NCI-H146 treated with DMSO at 0.1 percent for 48 hours (cell line): Measurements from ENCODE around the gene NAV1.
"Not testable (repeated sequence)": the region's sequence is repeated elsewhere in the genome, so short reads cannot be mapped to it uniquely, and the experiment has no call there.

Source experiments
- DNase-seq: peaks from one replicate; lab custom pipeline; 2025; ENCODE audit not compliant: unreplicated experiment; lab: John Stamatoyannopoulos, UW

NAV1 gene, protein sequence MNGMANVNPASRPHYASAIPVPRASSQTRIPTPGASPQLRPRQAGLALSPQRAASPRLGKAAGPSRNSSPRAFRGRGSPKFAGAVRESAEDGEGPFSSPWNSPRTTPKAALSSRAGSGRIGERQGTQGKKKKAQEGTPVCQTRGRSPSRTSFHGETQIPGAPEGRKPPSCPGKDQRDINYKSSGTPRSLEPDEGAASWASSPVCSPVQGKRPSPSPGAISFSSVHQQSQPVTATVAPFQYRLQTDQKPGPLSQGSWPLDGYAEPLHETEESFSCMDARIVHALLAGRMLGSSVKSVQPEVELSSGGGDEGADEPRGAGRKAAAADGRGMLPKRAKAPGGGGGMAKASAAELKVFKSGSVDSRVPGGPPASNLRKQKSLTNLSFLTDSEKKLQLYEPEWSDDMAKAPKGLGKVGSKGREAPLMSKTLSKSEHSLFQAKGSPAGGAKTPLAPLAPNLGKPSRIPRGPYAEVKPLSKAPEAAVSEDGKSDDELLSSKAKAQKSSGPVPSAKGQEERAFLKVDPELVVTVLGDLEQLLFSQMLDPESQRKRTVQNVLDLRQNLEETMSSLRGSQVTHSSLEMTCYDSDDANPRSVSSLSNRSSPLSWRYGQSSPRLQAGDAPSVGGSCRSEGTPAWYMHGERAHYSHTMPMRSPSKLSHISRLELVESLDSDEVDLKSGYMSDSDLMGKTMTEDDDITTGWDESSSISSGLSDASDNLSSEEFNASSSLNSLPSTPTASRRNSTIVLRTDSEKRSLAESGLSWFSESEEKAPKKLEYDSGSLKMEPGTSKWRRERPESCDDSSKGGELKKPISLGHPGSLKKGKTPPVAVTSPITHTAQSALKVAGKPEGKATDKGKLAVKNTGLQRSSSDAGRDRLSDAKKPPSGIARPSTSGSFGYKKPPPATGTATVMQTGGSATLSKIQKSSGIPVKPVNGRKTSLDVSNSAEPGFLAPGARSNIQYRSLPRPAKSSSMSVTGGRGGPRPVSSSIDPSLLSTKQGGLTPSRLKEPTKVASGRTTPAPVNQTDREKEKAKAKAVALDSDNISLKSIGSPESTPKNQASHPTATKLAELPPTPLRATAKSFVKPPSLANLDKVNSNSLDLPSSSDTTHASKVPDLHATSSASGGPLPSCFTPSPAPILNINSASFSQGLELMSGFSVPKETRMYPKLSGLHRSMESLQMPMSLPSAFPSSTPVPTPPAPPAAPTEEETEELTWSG (N-terminal part only)

DNA sequence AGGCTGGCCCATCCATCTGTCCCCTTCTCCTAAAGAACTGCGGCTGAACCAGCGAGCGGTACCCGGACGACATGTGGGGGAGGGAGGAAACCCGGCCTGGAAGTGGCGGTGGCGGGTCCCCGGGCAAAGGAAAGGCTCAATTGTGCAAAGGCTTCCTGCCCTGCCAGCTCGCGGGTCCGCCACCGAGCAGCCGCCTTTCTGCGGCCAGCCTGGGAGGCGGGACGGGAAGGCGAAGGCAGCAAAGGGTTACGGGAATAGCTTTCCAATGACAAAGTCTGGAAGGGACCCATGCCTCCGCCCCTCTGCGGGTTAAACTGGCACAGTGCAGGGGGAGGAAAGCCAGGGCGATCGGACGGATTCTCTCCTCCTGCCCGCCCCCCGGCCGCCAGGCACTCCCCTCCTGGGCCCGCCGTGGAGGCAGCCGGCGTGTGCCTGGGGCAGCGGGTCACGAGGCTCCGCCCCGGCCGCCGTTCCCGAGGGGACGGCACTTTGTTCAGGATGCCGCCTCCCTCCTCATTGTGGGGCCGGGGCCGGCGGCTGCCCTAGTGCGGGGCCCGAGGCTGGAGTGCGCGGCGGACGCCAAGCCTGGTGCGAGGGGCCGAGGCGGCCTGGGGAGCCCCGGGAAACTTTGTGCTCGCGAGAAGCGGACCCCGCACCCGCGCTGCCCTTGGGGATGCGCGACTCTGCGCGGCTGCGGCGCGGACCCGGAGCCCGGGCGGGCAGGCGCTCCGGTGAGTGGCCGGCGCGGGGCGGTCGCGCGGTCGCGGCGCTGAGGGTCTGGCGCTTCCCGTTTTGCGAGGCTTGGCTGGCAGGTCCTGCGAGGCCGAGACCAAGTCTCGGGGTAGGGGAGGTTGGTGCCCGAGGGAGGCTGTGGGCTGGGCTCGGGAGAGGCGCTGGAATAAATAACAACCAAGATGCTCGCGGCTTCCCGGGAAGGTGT lies at the start of gene NAV1:
TSS of gene NAV1 (plus strand) at position 516 of the 940 bp plus-strand sequence. CDS start 83,758 bp downstream, outside the sequence.
- peak; percentile 53 for DNase-seq

DNA sequence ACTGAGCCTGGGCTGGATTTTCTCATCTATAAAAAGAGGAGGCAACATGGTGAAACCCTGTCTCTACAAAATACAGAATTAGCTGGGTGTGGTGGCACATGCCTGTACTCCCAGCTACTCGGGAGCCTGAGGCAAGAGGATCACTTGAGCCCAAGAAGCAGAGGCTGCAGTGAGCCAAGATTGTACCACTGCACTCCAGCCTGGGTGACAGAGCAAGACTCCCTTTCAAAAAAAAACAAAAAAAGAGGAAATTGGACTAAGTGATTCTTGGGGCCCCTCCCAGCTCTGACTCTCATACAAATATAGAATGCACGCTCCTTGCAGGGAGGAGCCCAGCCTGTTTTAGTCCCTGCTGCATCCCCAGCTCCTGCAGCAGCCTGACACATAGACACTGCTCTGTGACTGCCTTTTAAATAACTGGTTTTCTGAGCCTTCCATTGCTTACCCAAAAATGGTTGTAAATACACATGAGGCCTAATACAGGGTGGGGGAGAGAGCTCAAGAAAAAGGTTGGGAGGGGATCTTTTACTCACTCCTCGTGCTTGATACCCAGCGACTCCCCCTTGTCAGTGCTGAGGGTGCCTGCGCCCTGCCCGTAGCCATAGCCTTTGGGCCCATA lies 49.2 kb upstream of the NAV1 start:
- DNase-seq: no peak

DNA sequence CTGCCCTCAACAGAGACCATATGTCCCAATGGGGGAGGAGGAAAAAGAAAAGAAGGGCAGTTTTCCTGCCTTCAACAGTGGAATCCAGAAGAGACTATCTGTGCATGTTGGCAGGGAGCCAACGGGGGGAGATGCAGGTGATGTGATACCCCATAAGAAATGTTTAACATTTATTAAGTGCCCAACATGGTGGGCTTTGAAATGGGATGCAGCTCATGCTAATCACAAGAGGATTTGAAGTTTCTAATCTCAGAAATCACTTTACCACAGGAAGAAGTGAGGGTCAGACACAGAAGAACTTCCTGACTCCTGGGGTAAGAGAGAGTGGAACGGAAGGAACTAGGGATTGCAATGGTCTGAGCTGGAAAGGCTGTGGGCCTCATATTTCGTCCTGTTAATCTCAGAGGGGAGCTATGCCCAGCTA lies 48.2 kb upstream of the NAV1 start:
- no peak for DNase-seq

DNA sequence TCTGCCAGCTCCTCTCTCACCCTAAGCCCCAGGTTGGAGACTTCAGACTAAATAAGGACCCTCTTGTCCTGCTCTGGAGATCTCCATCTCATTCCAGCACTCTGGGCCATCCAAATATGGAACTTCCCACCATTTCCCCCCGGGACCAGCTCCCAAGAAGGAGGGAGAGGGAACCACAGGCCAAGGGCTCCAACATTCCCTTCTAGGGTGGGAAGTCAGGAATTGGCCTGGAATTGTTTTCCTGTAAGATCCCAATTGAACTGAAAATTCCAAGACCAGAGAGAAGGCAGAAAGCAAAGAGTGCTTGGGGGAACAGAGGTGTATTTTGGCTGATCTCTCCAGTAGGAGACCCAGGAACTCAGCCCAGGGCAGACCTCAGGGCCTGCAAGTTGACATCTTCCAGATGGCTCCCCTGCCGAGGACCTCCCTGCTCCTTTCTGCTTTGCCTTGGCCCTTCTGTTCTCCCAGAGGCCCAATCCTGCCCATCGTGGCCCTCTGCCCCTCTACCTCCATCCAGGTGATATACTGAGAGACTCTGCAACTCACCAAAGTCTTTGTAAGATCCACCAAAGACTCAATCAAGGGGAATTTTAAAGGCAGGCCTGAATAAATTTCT lies 46.9 kb upstream of the NAV1 start:
- DNase-seq: no peak

DNA sequence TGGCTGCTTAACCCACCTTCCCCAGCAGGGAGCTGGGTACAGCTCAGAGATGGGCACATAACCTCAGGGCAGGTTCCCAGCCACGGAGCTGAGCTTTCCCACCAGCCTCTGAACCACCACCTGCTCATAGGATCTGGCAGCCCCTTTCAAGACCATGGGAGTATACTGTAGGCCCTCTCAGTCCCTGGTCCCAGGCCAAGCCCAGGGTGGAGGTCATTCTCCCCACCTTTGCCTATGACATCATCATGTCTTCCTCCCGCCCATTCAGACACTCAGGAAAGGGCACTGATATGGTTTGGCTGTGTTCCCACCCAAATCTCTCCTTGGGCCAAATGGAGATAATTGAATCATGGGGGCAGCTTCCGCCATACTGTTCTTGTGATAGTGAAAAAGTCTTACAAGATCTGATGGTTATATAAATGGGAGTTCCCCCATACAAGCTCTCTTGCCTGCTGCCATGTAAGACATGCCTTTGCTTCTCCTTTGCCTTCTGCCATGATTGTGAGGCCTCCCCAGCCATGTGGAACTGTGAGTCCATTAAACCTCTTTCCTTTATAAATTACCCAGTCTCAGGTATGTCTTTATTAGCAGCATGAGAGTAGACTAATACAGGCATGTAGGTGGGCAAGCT lies 45.8 kb upstream of the NAV1 start:
- not testable (repeated sequence) for DNase-seq

DNA sequence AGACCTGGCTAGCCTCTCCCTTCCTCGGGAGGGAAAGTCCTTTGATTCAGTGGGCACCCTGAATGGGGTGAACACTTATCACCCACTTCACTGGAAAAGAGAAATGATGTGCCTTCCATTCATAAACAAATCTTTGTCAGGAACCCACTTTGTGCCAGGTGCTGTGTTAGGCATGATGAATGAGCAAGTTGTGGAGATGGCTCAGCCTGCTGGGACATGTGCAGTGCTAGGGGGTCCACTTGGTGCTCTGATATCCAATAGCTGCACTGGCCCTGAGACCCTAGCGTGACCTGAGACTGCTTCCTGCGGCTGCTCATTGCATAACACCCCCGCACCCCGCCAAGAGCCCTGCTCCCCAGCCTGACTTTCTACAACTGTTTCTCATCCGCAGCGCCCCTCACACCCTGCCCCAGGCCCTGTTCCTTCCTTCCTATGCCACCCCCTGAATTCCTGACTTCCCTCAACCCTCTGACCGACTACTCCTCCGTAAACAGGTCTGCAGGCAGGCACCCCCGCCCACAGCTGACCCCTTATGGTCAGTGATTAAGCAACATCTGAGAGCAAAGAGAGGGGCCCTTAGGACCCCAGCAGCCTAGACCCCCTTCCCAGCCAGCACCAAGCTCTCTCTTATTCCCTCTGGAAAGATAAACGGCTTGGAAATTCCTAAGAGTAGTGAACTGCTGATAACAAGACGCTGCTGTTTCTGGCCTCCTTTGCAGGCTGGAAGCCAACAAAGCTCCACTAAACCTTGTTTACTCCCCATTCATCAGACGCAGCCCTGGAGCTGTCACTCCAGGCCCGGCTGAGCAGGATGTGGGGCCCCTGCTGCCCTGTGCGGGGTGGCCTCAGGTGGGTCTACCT lies 44.9 kb upstream of the NAV1 start:
- no peak for DNase-seq

DNA sequence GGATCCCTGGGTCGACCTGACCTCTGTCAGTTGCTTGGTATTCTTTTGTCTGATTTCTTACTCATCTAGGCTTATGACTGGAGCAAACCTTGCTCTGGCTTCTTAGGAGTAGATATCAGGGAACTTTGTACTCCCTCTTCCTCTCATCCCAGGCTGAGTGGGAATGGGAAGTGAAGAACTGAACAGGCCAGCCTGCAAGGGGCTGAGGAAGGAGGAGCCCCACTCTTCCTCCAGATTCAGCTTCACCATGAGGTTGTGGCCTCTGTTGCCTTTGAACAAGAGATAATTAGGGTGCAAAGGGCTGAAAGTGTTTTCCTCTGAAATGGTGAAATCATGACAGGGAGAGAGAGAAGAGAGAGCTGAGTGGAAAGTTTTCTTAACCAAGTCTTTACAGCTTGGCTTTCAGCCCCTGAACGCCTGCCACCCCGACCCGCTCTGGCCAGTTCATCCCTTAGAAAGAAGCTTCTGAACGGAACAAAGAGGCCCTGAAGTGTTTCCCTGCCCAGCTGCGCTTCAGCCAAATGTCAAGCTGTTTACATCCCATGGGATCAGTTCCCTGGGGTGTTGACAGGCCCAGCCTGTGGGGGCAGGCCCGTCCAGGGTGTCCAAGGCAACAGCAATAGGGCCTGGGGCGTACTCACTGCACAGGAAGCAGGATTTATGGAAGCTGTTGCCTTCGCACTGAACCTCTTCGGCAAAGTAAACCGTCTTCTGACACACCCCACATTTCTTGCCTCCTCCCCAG lies 43.2 kb upstream of the NAV1 start:
- DNase-seq: peak; percentile 77

DNA sequence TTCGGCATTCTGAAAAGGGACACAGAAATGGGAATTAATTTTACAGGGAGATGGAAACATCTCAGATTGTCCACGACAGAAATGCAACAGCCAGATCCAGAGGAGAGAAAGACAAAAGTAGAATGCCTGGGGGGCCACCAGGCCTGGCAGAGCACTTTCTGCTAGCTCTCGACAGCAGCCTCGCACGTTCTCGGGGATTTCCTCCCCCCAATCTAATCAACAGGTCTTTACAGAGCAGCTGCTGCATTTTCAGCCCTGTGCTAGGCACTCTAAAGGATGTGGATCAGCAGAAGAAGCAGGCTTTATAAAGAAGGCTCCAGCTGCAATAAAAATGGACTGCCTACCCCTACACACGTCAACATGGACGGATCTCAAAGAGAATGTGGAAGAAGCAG lies 42.6 kb upstream of the NAV1 start:
- DNase-seq: no peak

DNA sequence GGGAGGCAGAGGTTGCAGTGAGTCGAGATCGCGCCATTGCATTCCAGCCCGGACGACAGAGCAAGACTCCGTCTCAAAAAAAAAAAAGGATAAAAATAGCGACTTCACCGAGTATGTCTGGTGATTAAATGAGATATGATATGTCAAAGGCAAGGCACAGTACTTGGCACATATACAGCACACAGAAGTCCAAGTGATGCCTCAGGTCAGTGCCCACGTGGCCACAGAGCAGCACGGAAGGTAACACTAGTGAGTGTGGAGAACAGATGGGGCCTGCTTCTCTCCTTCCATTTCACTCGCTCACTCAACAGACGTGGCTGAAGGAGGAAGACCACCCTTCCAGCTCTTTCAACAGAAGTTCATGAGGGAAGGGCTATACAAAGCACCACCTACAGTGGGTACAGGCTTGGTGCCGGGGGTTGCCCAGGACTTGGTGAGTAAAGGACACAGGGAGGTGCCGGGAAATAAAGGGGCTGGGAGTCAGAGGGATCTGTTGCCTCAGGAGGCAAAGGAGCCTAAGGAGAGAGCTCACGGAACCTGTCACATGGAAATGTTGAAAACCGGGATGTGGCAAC lies 40.9 kb upstream of the NAV1 start:
- DNase-seq: no peak

DNA sequence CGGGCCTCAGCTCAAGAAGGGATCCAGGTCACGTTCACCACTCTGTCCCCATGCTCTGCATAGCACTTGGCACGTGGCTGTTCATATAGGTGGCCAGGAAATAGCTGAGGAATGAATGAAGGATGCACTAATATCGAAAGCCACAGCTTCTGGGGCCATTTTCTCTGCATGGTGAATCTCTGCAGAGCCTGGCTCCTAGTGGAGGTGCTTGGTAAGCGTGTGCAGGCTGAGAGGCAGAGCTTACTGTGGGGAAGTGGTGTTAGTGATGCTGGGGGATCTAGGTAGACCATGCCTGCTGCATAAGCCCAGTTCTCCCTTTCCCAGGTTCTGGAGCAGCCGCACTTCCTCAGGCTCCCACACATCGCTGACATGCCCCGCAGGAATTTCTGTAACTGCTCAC lies 40.3 kb upstream of the NAV1 start:
- DNase-seq: no peak

DNA sequence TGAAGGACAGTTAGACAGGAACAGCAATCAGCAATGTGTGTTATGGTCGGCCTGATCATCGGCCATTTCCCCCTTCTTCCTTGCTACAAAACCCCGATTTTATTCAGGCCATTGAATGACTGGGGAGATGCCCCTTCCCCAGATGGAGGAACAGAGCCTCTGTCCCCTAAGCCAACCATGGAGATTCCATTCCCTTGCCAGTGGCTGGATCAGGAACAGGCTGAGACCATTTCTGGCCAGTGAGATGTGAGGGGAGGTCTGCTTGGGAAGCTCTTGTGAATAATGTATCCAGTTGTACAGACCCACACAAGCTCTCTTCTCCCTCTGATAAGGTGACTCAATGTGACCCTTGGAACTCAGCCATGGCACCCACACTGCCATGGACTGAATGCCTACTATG lies 39.7 kb upstream of the NAV1 start:
- no peak for DNase-seq

DNA sequence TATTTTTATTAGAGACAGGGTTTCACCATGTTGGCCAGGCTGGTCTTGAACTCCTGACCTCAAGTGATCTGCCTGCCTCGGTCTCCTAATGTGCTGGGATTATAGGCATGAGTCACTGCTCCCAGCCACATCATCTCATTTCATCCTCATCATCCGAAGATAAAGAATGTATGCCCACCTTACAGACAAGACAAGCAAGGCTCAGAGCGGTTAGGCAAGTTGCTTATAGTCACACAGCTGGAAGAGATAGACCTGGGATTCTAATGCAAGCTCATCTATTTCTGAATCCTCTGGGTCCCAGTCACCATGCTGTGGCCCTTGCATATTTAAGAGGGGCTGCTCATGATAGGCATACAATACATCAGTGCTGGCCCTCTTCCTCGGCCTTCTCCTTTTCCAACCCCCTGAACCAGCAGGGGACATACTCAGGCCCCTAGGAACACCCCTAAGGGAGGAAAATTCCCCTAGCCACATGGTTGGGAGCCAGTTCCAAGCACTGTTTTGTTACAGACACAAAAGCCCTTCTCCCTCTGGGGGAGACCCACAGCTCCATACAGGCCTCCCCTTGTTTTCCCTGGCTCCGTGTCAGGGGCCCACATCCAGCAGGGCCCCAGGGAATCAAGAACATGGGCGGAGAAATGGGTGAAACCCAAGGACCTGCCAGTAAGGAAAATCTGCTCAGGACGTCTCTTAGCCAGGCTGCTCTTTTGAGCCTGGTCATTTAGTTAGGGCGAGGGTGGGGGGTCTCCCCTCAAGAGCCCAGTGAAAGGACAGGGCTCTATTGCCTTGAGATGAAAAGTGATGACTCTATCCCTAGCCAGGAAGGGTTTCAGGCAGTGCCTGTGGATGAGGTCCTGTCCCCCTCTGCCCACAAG lies 38.9 kb upstream of the NAV1 start:
- no peak for DNase-seq

DNA sequence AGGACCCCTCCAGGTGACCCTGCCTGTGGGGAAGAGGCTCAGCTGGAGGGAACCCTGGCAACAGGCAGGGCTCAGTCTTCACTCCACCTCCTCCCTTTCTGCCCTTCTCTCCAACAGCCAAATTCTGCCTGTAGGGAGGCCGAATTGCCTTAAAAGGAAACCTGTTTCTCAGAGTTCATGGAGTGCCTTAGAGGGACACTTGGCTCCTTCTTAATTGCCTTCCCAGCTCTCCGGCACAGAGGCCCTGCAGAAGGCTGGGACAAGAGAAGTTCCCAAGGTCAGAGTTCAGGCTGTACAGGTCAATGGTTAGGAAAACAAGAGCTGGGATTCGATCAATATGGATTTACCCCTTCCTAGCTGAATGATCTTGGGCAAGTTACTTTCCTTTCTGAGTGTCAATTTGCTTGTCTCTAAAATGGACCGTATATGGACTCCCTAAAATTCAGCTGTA lies 38.2 kb upstream of the NAV1 start:
- DNase-seq: no peak

DNA sequence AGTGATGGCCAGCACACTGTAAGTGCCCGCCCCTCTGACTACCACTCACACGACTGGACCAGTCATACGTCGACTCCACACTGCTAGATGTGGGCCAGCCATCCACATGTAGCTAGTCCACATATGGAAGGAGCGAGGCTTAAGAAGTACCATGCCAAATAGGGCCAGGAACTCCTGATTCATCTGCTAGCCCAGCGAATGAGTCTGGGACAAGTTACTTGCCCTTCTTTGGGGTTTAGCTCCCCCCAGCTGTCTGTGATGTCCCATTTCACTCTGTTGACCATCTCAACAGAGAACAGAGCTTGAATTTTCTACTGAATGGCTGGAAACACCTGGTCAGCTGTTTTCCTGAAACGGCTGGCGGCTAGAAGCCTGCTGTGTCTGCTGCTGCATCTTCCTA lies 37.8 kb upstream of the NAV1 start:
- no peak for DNase-seq

DNA sequence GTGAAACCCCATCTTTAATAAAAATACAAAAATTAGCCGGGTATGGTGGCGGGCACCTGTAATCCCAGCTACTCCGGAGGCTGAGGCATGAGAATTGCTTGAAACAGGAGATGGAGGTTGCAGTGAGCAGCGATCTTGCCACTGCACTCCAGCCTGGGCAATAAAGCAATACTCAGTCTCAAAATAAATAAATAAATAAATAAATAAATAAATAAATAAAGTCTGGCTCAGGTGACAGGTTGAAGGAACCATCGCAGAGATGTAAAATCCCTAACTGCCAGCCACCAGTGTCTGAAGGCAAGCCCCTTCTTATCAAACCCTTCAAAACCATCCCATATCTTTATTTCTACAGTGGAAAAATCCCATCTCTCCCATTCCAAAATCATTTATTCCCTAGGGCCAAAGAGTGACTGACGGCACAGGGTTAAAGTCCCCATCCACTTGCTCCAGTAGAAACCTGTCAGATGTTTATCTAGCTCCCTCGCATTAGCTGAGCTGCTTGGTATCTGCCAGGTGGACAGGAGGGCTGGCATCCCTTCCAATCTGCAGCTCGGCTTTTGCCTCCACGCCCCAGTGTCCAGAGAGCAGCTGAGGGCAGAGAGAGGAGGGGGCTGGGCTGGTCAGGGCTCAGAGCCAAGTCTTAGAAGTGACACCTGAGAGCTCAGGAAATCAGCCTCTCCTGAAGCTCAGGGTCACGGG lies 37.0 kb upstream of the NAV1 start:
- peak; percentile 55 for DNase-seq
